AG04449 (cell line): ENCODE data around the gene ITM2C.

ENCODE experiments used
- CTCF ChIA-PET: fragments of 350-600 bp; formaldehyde crosslinking; extraction: SDS; loops from one replicate; lab custom pipeline; 2021; ENCODE audit warnings: antibody characterized with exemption; lab: Yijun Ruan, JAX
- POLR2A ChIA-PET: fragments of 400-600, 350-600 bp; formaldehyde crosslinking; extraction: SDS; loops from one replicate; lab custom pipeline; 2020; ENCODE audit warnings: antibody characterized with exemption, inconsistent platforms; lab: Yijun Ruan, JAX
- DNase-seq: peaks from one replicate; pipeline ENCODE4 v3.0.0-alpha.2; 2010; ENCODE audit warnings: low read depth, low spot score
- H3K4me3 ChIP-seq: 2 replicates; pipeline ENCODE4 v1.5.1; 2011; ENCODE audit warnings: low read depth, mild to moderate bottlenecking, control low read depth, low read length
- CTCF ChIP-seq: IDR thresholded peaks from one replicate; pipeline ENCODE4 v1.5.1; 2011; ENCODE audit warnings: mild to moderate bottlenecking, moderate library complexity, low read length, control low read depth, inconsistent platforms; ENCODE audit not compliant: insufficient read depth; ENCODE audit errors: missing control alignments

The ITM2C gene

GRCh38 chr2:230903231-230904150, 38.7 kb downstream of the ITM2C start:
- TF ChIP-seq CTCF, result no peak
- POLR2A ChIA-PET, result no interaction called here
- no peak overlapping the region for H3K4me3 ChIP-seq
- no peak for DNase-seq
- CTCF ChIA-PET, result interaction anchor here (1.0 to 15.7 kb wide), 12 partner anchors 9 to 509 kb away, joined by 3 to 330 read pairs (median 4); partner anchors contain the start of genes GPR55 and PSMD1

GRCh38 chr2:230904856-230905447, 40.2 kb downstream of the ITM2C start:
- no peak overlapping the region for H3K4me3 ChIP-seq
- DNase-seq, result no peak
- CTCF ChIA-PET, result interaction anchor here (1.3 to 15.7 kb wide), 4 partner anchors 11 to 508 kb away, joined by 4 to 330 read pairs (median 12); no protein-coding TSS in a partner anchor
- TF ChIP-seq CTCF, result no peak
- POLR2A ChIA-PET, result no interaction called here

GRCh38 chr2:230905448-230906421, 41.0 kb downstream of the ITM2C start:
- ChIA-PET CTCF (interaction anchor here (1.1 to 15.7 kb wide), 5 partner anchors 50 to 147 kb away, joined by 3 to 330 read pairs (median 4); no protein-coding TSS in a partner anchor), POLR2A (no interaction called here)
- DNase-seq, result no peak
- TF ChIP-seq CTCF, result no peak
- H3K4me3 ChIP-seq, result no peak overlapping the region

- no peak for DNase-seq
- ChIA-PET POLR2A (no interaction called here), CTCF (interaction anchor here (1.1 to 15.7 kb wide), 4 partner anchors 49 to 146 kb away, joined by 3 to 330 read pairs (median 4); no protein-coding TSS in a partner anchor)
- H3K4me3 ChIP-seq, result no peak overlapping the region
- no peak for TF ChIP-seq CTCF
Measured at GRCh38 chr2:230906471-230907230, 41.9 kb downstream of the ITM2C start.

GRCh38 chr2:230907361-230908091, 42.8 kb downstream of the ITM2C start:
- H3K4me3 ChIP-seq, result no peak overlapping the region
- POLR2A ChIA-PET, result no interaction called here
- TF ChIP-seq CTCF, result no peak
- DNase-seq, result no peak
- CTCF ChIA-PET, result interaction anchor here (0.9 to 15.7 kb wide), 5 partner anchors 11 to 144 kb away, joined by 3 to 330 read pairs (median 3); no protein-coding TSS in a partner anchor
